Large intestine (tissue), 3 donors: ENCODE results near the gene LY86. TPM values are rescaled to one million over a fixed set of nuclear protein-coding genes. Genes with fewer than 3 reads are reported as not detected.
A peak's percentile ranks its signal among the peaks of the same experiment; 100 is the strongest.
"Not testable (repeated sequence)": the region's sequence is repeated elsewhere in the genome, so short reads cannot be mapped to it uniquely, and the experiment has no call there.

ENCODE experiments used
- DNase-seq, 2 donors: peaks; one replicate each; pipeline versions ENCODE4 v3.0.0 to v3.0.0-alpha.2; 2013
- H3K27ac ChIP-seq: one replicate; pipeline ENCODE4 v1.5.1; 2013; ENCODE audit warnings: low read length
- H3K27me3 ChIP-seq: 2 replicates; pipeline ENCODE4 v1.6.1; 2013; ENCODE audit warnings: low read length; ENCODE audit not compliant: control insufficient read depth, insufficient read depth
- H3K36me3 ChIP-seq: 2 replicates; pipeline ENCODE4 v1.6.1; 2013; ENCODE audit warnings: low read length; ENCODE audit not compliant: control insufficient read depth, insufficient read depth
- H3K4me1 ChIP-seq: one replicate; pipeline ENCODE4 v1.6.1; 2013; ENCODE audit warnings: low read length; ENCODE audit not compliant: control insufficient read depth, insufficient read depth
- H3K4me3 ChIP-seq: one replicate; pipeline ENCODE4 v1.5.1; 2013; ENCODE audit warnings: low read length
- H3K9me3 ChIP-seq: one replicate; pipeline ENCODE4 v1.6.1; 2013; ENCODE audit warnings: mild to moderate bottlenecking, low read depth, low read length, moderate library complexity; ENCODE audit not compliant: control insufficient read depth
- WGBS: methylation state at CpG from one replicate; pipeline ENCODE4 v1.1.5; 2013; ENCODE audit warnings: low lambda C conversion rate; ENCODE audit not compliant: insufficient coverage; 5-methylcytosine and 5-hydroxymethylcytosine counted together
- polyA plus RNA-seq: library from polyadenylated mRNA; unstranded; fragments of 120-200 nt; gene quantifications from one replicate; pipeline ENCODE4 v1.2.1, GENCODE V29; 2013

The LY86 gene
- polyA plus RNA-seq, 1 donor: 3.5 TPM

GRCh38 chr6:6661684-6662083 is 73.2 kb downstream of the LY86 start:
- Histone ChIP-seq H3K27ac (no peak overlapping the region), H3K4me1 (peaks cover 9% of the 10 kb centered on the region), H3K36me3 (no peaks in the 10 kb centered on the region), H3K27me3 (no peaks in the 10 kb centered on the region), H3K9me3 (no peaks in the 10 kb centered on the region), H3K4me3 (no peak overlapping the region)
- no CpG with 5 or more reads among the region's 3 CpGs for whole genome bisulfite sequencing
- peak; percentile 74 to 89 for DNase-seq

- Histone ChIP-seq H3K27me3 (no peaks in the 10 kb centered on the region), H3K27ac (no peak overlapping the region), H3K9me3 (no peaks in the 10 kb centered on the region), H3K4me3 (no peak overlapping the region), H3K36me3 (no peaks in the 10 kb centered on the region), H3K4me1 (peaks cover 9% of the 10 kb centered on the region)
- peak; percentile 49 to 59 for DNase-seq
- 88% methylated on average over 1 of the region's 10 CpGs for WGBS
Observed at GRCh38 chr6:6663421-6664135, 75.1 kb downstream of the LY86 start.

GRCh38 chr6:6665555-6666243 is 77.2 kb downstream of the LY86 start:
- H3K36me3 ChIP-seq: no peaks in the 10 kb centered on the region
- no peaks in the 10 kb centered on the region for H3K27me3 ChIP-seq
- H3K9me3 ChIP-seq: no peaks in the 10 kb centered on the region
- no peak overlapping the region for H3K27ac ChIP-seq
- no peak for DNase-seq
- no peak overlapping the region for H3K4me3 ChIP-seq
- peaks cover 9% of the 10 kb centered on the region for H3K4me1 ChIP-seq
- 86% methylated on average over 3 of the region's 11 CpGs for WGBS

- not testable (repeated sequence) for H3K4me3 ChIP-seq, DNase-seq
Observed at GRCh38 chr6:6670150-6670549, 81.6 kb downstream of the LY86 start.

GRCh38 chr6:6674872-6675271 is 86.4 kb downstream of the LY86 start:
- DNase-seq: no peak
- Histone ChIP-seq H3K27ac (no peak overlapping the region), H3K9me3 (no peaks in the 10 kb centered on the region), H3K36me3 (no peaks in the 10 kb centered on the region), H3K4me1 (peaks cover 24% of the 10 kb centered on the region), H3K27me3 (no peaks in the 10 kb centered on the region), H3K4me3 (no peak overlapping the region)
- WGBS: no CpG with 5 or more reads among the region's 4 CpGs

More at GRCh38 chr6:6670150-6670549, 81.6 kb downstream of the LY86 start:
- not testable (repeated sequence) for H3K4me1 ChIP-seq, H3K27ac ChIP-seq, H3K9me3 ChIP-seq, H3K36me3 ChIP-seq, H3K27me3 ChIP-seq
- WGBS: no CpG with 5 or more reads among the region's 3 CpGs

- DNase-seq: peak; percentile 72 to 75
- Histone ChIP-seq H3K4me1 (peaks cover 24% of the 10 kb centered on the region), H3K27ac (no peak overlapping the region)
Observed at GRCh38 chr6:6676910-6677441, 88.5 kb downstream of the LY86 start.

GRCh38 chr6:6678185-6678671 is 89.7 kb downstream of the LY86 start:
- WGBS: no CpG with 5 or more reads among the region's 12 CpGs
- Histone ChIP-seq H3K4me3 (no peak overlapping the region), H3K4me1 (peaks cover 28% of the 10 kb centered on the region), H3K36me3 (no peaks in the 10 kb centered on the region), H3K9me3 (no peaks in the 10 kb centered on the region), H3K27me3 (no peaks in the 10 kb centered on the region), H3K27ac (peak overlapping the region; percentile 13)
- DNase-seq: peak; percentile 57 to 78

More at GRCh38 chr6:6676910-6677441, 88.5 kb downstream of the LY86 start:
- H3K36me3 ChIP-seq: no peaks in the 10 kb centered on the region
- H3K4me3 ChIP-seq: no peak overlapping the region
- H3K27me3 ChIP-seq: no peaks in the 10 kb centered on the region
- WGBS: no CpG with 5 or more reads among the region's 7 CpGs
- no peaks in the 10 kb centered on the region for H3K9me3 ChIP-seq

- WGBS: no CpG with 5 or more reads among the region's 11 CpGs
- no peak for DNase-seq
- Histone ChIP-seq H3K9me3 (no peaks in the 10 kb centered on the region), H3K36me3 (no peaks in the 10 kb centered on the region), H3K4me1 (peaks cover 34% of the 10 kb centered on the region), H3K4me3 (no peak overlapping the region), H3K27me3 (no peaks in the 10 kb centered on the region), H3K27ac (peak overlapping the region; percentile 25)
Observed at GRCh38 chr6:6678811-6679210, 90.3 kb downstream of the LY86 start.

- Histone ChIP-seq H3K9me3 (no peaks in the 10 kb centered on the region), H3K4me1 (peaks cover 39% of the 10 kb centered on the region), H3K4me3 (no peak overlapping the region), H3K36me3 (no peaks in the 10 kb centered on the region), H3K27me3 (no peaks in the 10 kb centered on the region), H3K27ac (no peak overlapping the region)
- no CpG with 5 or more reads among the region's 5 CpGs for WGBS
- no peak for DNase-seq
Observed at GRCh38 chr6:6679633-6680032, 91.1 kb downstream of the LY86 start.

GRCh38 chr6:6680526-6680925 is 92.0 kb downstream of the LY86 start:
- H3K27me3 ChIP-seq: no peaks in the 10 kb centered on the region

More at GRCh38 chr6:6680526-6680925, 92.0 kb downstream of the LY86 start:
- Histone ChIP-seq H3K9me3 (no peaks in the 10 kb centered on the region), H3K27ac (no peak overlapping the region), H3K4me1 (peaks cover 46% of the 10 kb centered on the region), H3K36me3 (no peaks in the 10 kb centered on the region), H3K4me3 (no peak overlapping the region)
- no peak for DNase-seq
